K562 (cell line): ENCODE results near the gene CLDN7. TPM values are rescaled to one million over a fixed set of nuclear protein-coding genes. Genes with fewer than 3 reads are reported as not detected.

Source experiments
- CBX8 ChIP-seq: fragments of 200-600 bp; sonication (generic); IDR thresholded peaks from 2 replicates; pipeline ENCODE4 v1.6.1; 2012; ENCODE audit warnings: borderline replicate concordance, mixed run types, low read depth, mild to moderate bottlenecking, moderate library complexity, mixed read lengths, low read length, control low read depth, inconsistent platforms; ENCODE audit not compliant: poor library complexity, severe bottlenecking; ENCODE audit errors: extremely low read depth
- ETV1 ChIP-seq: fragments of 450-650 bp; conservative IDR thresholded peaks from 2 replicates; pipeline ENCODE4 v1.6.1; 2016; ENCODE audit warnings: missing genetic modification characterization, control low read depth, low read depth, missing compliant biosample characterization
- GTF2A2 ChIP-seq: IDR thresholded peaks from 2 replicates; pipeline ENCODE4 v1.6.1; 2016; ENCODE audit warnings: mild to moderate bottlenecking, missing genetic modification characterization, missing compliant biosample characterization
- GTF2E2 ChIP-seq: fragments of 200-800 bp; sonication (Bioruptor generic); IDR thresholded peaks from 2 replicates; pipeline ENCODE4 v1.6.1; 2016; ENCODE audit warnings: missing genetic modification characterization, missing compliant biosample characterization
- KAT7 ChIP-seq: sonication (generic); formaldehyde crosslinking; IDR thresholded peaks from 2 replicates; pipeline ENCODE4 v1.8.0; 2022; ENCODE audit warnings: missing genetic modification reagents, mild to moderate bottlenecking, borderline replicate concordance
- KDM5B ChIP-seq: fragments of 200-600 bp; sonication (generic); IDR thresholded peaks from 2 replicates; pipeline ENCODE4 v1.6.1; 2012; ENCODE audit warnings: low read depth, mild to moderate bottlenecking, moderate library complexity, low read length, control low read depth, inconsistent platforms; ENCODE audit not compliant: insufficient replicate concordance
- L3MBTL2 ChIP-seq: fragments of 450-650 bp; IDR thresholded peaks from 2 replicates; pipeline ENCODE4 v1.6.1; 2016; ENCODE audit warnings: mild to moderate bottlenecking, moderate library complexity
- NFYB ChIP-seq: IDR thresholded peaks from 2 replicates; pipeline ENCODE4 v1.6.1; 2011; ENCODE audit warnings: mild to moderate bottlenecking, moderate library complexity; ENCODE audit not compliant: insufficient read length; ENCODE audit errors: extremely low read depth
- POLR2AphosphoS2 ChIP-seq: IDR thresholded peaks from 2 replicates; pipeline ENCODE4 v1.6.1; 2012; ENCODE audit warnings: low read length, improper control_type of control experiment
- RCOR1 ChIP-seq, 2 experiments: IDR thresholded peaks; 2 replicates each; pipeline ENCODE4 v1.6.1; 2012; ENCODE audit warnings: low read depth in 2 of 2, low read length in 2 of 2, borderline replicate concordance in 1 of 2, improper control_type of control experiment in 1 of 2
- SMARCA5 ChIP-seq: fragments of 450-650 bp; IDR thresholded peaks from 2 replicates; pipeline ENCODE4 v1.6.1; 2016
- SRSF9 ChIP-seq: fragments of 200-400 bp; formaldehyde crosslinking; IDR thresholded peaks from 2 replicates; pipeline ENCODE4 v1.6.1; 2017; ENCODE audit warnings: low read depth, low read length, borderline replicate concordance
- TAL1 ChIP-seq: fragments of 450-650 bp; IDR thresholded peaks from 2 replicates; pipeline ENCODE4 v1.6.1; 2016; ENCODE audit warnings: mild to moderate bottlenecking
- TRIM28 ChIP-seq: fragments of 450-650 bp; IDR thresholded peaks from 2 replicates; pipeline ENCODE4 v1.6.1; 2017
- ZNF217 ChIP-seq: sonication (generic); formaldehyde crosslinking; IDR thresholded peaks from 2 replicates; pipeline ENCODE4 v1.8.0; 2022; ENCODE audit warnings: mild to moderate bottlenecking, missing genetic modification reagents
- ZNF778 ChIP-seq: fragments of 450-650 bp; formaldehyde crosslinking; IDR thresholded peaks from 2 replicates; pipeline ENCODE4 v1.4.0; 2020; ENCODE audit warnings: mild to moderate bottlenecking, moderate library complexity
- polyA plus RNA-seq, 8 experiments: library from polyadenylated mRNA; depleted of rRNA in 4 of 8; stranded (reverse) in 5 of 8; unstranded in 3 of 8; fragments of >200 nt; fragmentation: Nextera tagmentation in 2 of 8; fragmentation: Illumina TruSeq in 1 of 8; extraction: Ambion mirVana in 2 of 8; extraction: Trizol in 1 of 8; gene quantifications; 2 replicates each; pipeline versions ENCODE4 v1.2.1 to v1.2.3, GENCODE V29; 2011 to 2014; ENCODE audit warnings: inconsistent platforms in 1 of 8, missing spikeins in 1 of 8
- total RNA-seq, 7 experiments: library from RNA; depleted of rRNA in 6 of 7; stranded (reverse); fragments of >200 nt in 6 of 7; fragmentation: Illumina TruSeq in 2 of 7; extraction: Trizol in 2 of 7; gene quantifications; 2 replicates each; pipeline versions ENCODE4 v1.2.1 to v1.2.3, GENCODE V29; 2011 to 2021; ENCODE audit warnings: low replicate concordance in 1 of 7
- TF ChIP-seq, protein P1 (sequence below): fragments of 450-650 bp; IDR thresholded peaks from one replicate; pipeline ENCODE4 v1.6.1; 2018; ENCODE audit warnings: mild to moderate bottlenecking, moderate library complexity; ENCODE audit not compliant: partially characterized antibody
- TF ChIP-seq, protein P2 (sequence below), 3 experiments: fragments of 200-800 bp in 1 of 3; sonication (Bioruptor generic) in 1 of 3; sonication (generic) in 1 of 3; formaldehyde crosslinking in 1 of 3; IDR thresholded peaks; 2 replicates each; pipeline versions ENCODE4 v1.6.1 to v1.8.0; 2016 to 2022; ENCODE audit warnings: mild to moderate bottlenecking in 2 of 3, missing compliant biosample characterization in 2 of 3, missing genetic modification characterization in 2 of 3, missing genetic modification reagents in 1 of 3
- TF ChIP-seq, protein P3 (sequence below), 3 experiments: IDR thresholded peaks in 2 of 3; conservative IDR thresholded peaks in 1 of 3; 2 replicates each; pipeline ENCODE4 v1.5.1; 2011 to 2012; ENCODE audit warnings: low read length in 3 of 3, mild to moderate bottlenecking in 3 of 3, control low read depth in 2 of 3, improper control_type of control experiment in 1 of 3, inconsistent platforms in 1 of 3, low read depth in 1 of 3, mixed read lengths in 1 of 3, moderate library complexity in 1 of 3; ENCODE audit not compliant: insufficient read depth in 2 of 3
- TF ChIP-seq, protein P4 (sequence below): fragments of 200-800 bp; sonication (Bioruptor generic); IDR thresholded peaks from 2 replicates; pipeline ENCODE4 v1.6.1; 2017; ENCODE audit warnings: missing genetic modification characterization, missing compliant biosample characterization

Gene CLDN7
- total and polyA plus RNA-seq, 9 of the 15 experiments (the other 6 are each of a cell fraction or from before 2014, with no cell fraction given), result 2.2 to 14.5 (median 7.6) TPM

DNA sequence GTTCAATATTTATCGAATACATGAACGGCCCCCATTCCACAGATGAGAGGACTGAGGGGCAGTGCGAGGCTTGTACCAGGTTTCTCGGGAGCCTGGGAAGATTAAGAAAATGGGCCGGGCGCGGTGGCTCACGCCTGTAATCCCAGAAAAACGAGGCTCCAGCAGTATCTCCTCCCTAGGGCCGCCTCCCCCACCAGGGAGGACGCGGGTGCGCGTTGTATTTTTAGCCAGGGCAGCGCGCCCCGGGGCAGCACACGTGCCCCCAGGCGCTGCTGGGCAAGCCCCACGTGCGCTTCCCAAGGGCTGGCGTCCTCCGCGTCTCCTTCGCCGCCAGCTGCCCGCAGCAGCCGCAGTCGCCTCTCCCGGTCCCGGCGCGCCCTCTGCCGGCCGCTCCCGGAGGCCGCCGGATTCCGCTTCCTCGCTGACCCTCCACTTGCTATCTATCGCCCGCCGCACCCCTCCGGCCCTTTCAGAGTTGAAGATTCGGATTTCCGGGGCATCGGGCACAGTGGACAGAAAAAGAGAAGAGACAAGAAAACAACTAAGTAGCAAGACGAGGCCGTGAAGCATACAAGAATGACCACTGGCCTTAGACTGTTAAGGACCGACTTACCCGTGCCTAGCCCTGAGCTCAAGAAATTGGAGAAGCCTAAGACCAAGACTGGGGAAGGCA is 34.0 kb upstream of the CLDN7 start (continued):
- no peak for TF ChIP-seq CBX8
- TF ChIP-seq, protein P1, sequence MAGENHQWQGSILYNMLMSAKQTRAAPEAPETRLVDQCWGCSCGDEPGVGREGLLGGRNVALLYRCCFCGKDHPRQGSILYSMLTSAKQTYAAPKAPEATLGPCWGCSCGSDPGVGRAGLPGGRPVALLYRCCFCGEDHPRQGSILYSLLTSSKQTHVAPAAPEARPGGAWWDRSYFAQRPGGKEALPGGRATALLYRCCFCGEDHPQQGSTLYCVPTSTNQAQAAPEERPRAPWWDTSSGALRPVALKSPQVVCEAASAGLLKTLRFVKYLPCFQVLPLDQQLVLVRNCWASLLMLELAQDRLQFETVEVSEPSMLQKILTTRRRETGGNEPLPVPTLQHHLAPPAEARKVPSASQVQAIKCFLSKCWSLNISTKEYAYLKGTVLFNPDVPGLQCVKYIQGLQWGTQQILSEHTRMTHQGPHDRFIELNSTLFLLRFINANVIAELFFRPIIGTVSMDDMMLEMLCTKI, result no peak
- TF ChIP-seq GTF2E2 (tag), result no peak
- TF ChIP-seq, protein P2, sequence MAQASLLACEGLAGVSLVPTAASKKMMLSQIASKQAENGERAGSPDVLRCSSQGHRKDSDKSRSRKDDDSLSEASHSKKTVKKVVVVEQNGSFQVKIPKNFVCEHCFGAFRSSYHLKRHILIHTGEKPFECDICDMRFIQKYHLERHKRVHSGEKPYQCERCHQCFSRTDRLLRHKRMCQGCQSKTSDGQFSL (CRISPR knock-in tag; IDR thresholded peaks at IDR 0.05), result no peak
- TF ChIP-seq, protein P2 (tag; IDR thresholded peaks at IDR 0.05), result no peak
- no peak for TF ChIP-seq SRSF9
- TF ChIP-seq, protein P3, sequence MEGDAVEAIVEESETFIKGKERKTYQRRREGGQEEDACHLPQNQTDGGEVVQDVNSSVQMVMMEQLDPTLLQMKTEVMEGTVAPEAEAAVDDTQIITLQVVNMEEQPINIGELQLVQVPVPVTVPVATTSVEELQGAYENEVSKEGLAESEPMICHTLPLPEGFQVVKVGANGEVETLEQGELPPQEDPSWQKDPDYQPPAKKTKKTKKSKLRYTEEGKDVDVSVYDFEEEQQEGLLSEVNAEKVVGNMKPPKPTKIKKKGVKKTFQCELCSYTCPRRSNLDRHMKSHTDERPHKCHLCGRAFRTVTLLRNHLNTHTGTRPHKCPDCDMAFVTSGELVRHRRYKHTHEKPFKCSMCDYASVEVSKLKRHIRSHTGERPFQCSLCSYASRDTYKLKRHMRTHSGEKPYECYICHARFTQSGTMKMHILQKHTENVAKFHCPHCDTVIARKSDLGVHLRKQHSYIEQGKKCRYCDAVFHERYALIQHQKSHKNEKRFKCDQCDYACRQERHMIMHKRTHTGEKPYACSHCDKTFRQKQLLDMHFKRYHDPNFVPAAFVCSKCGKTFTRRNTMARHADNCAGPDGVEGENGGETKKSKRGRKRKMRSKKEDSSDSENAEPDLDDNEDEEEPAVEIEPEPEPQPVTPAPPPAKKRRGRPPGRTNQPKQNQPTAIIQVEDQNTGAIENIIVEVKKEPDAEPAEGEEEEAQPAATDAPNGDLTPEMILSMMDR (IDR thresholded peaks at IDR 0.05 in 2 of 3, conservative IDR thresholded peaks at IDR 0.05 in 1 of 3; ENCODE audit: insufficient read depth in 2 of 3, low read depth in 1 of 3, low read length in 3 of 3), result peak; percentile 78 to 90 (median 81)
- no peak for TF ChIP-seq TRIM28
- TF ChIP-seq ZNF778 (CRISPR knock-in tag), result no peak
- no peak for TF ChIP-seq TAL1
- no peak for TF ChIP-seq RCOR1 (IDR thresholded peaks at IDR 0.05; ENCODE audit: borderline replicate concordance in 1 of 2, low read depth in 2 of 2, low read length in 2 of 2)
- no peak for TF ChIP-seq POLR2AphosphoS2
- TF ChIP-seq KAT7, result no peak; the same call in 1 of the 2 replicates
- TF ChIP-seq GTF2A2, result no peak
- TF ChIP-seq SMARCA5, result no peak
- no peak for TF ChIP-seq ETV1 (tag)
- TF ChIP-seq ZNF217, result no peak
- TF ChIP-seq KDM5B, result no peak
- no peak for TF ChIP-seq NFYB
- peak; percentile 91 for TF ChIP-seq L3MBTL2
- TF ChIP-seq, protein P4, sequence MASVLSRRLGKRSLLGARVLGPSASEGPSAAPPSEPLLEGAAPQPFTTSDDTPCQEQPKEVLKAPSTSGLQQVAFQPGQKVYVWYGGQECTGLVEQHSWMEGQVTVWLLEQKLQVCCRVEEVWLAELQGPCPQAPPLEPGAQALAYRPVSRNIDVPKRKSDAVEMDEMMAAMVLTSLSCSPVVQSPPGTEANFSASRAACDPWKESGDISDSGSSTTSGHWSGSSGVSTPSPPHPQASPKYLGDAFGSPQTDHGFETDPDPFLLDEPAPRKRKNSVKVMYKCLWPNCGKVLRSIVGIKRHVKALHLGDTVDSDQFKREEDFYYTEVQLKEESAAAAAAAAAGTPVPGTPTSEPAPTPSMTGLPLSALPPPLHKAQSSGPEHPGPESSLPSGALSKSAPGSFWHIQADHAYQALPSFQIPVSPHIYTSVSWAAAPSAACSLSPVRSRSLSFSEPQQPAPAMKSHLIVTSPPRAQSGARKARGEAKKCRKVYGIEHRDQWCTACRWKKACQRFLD, result no peak
